Measurements from ENCODE around the gene ZNF672. TPM values are rescaled to one million over a fixed set of nuclear protein-coding genes. Genes with fewer than 3 reads are reported as not detected.

The ZNF672 gene
- total RNA-seq, 1 experiment from 2014 or later: 35.8 TPM

- no TSS peak for BruUV-seq (replicated peaks)
- POLR2A ChIA-PET: interaction anchor here (6.3 to 9.1 kb wide), 2 partner anchors 7 to 25 kb away, joined by 227 to 234 read pairs; partner anchors contain the start of genes SH3BP5L and ZNF692
These were observed 3.6 kb upstream of the ZNF672 start for GRCh38 chr1:248834343-248834940.

DNA sequence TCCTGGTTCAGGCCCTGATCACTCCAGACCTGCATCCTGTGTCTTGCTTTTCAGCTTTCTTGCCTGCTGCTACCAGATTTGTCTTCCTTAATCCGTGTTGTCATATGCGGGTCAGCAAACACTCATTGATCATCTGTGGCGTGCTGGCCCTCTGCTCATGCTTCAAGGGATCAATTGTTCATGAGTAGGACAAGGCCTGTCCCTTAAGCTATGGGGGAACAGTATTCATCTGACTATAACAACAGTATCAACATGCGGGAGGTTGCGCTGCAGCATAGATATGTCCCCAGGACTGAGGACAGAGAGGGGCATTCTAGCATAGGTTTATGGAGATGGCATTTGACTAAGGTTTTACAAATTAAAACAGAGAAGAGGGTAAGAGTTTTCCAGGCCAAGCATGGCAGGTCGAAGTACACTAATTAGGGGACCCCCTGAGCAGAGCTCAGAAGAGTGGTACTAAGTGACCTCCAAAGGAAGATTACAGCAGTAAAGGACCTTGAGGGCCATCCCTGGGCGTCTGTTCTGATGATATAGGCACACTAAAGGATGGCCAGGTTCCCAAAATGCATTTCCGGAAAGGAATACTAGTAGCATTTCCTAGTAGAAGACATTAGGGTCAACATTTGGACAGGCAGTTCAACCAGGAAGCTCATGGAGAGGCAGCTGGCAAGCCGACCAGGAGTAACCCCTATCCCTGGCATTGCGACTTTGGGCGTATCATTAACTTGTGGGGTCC lies 811 bp upstream of the ZNF672 start:
- no TSS peak for BruUV-seq (replicated peaks)
- Mint-ChIP-seq H3K36me3 (ENCODE audit: insufficient read depth, unreplicated experiment) (no peaks in the 10 kb centered on the region), H3K4me3 (ENCODE audit: unreplicated experiment) (no peak overlapping the region), H3K27ac (ENCODE audit: low read depth, unreplicated experiment) (no peak overlapping the region), H3K9me3 (ENCODE audit: unreplicated experiment) (no peaks in the 10 kb centered on the region), H3K4me1 (ENCODE audit: insufficient read depth, unreplicated experiment) (peaks cover 16% of the 10 kb centered on the region), H3K27me3 (ENCODE audit: insufficient read depth, unreplicated experiment) (no peaks in the 10 kb centered on the region)
- POLR2A ChIA-PET: interaction anchor here (0.6 to 9.1 kb wide), 25 partner anchors 10 to 594 kb away, joined by 3 to 234 read pairs (median 4); partner anchors contain the start of genes SH3BP5L and ZNF692
- DNase-seq (ENCODE audit: unreplicated experiment): no peak
- intact Hi-C loops (cut with micrococcal nuclease): no loop called here
- CTCF ChIA-PET: interaction anchor here (0.7 to 5.4 kb wide), 13 partner anchors 10 to 433 kb away, joined by 3 to 87 read pairs (median 4); partner anchors contain the start of genes PGBD2, SH3BP5L and ZNF692
- TF ChIP-seq, protein P1, sequence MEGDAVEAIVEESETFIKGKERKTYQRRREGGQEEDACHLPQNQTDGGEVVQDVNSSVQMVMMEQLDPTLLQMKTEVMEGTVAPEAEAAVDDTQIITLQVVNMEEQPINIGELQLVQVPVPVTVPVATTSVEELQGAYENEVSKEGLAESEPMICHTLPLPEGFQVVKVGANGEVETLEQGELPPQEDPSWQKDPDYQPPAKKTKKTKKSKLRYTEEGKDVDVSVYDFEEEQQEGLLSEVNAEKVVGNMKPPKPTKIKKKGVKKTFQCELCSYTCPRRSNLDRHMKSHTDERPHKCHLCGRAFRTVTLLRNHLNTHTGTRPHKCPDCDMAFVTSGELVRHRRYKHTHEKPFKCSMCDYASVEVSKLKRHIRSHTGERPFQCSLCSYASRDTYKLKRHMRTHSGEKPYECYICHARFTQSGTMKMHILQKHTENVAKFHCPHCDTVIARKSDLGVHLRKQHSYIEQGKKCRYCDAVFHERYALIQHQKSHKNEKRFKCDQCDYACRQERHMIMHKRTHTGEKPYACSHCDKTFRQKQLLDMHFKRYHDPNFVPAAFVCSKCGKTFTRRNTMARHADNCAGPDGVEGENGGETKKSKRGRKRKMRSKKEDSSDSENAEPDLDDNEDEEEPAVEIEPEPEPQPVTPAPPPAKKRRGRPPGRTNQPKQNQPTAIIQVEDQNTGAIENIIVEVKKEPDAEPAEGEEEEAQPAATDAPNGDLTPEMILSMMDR (IDR thresholded peaks at IDR 0.05; ENCODE audit: unreplicated experiment): no peak

More at GRCh38 chr1:248834343-248834940, 3.6 kb upstream of the ZNF672 start:
- H3K27me3 Mint-ChIP-seq (ENCODE audit: insufficient read depth, unreplicated experiment): no peaks in the 10 kb centered on the region
- H3K27ac Mint-ChIP-seq (ENCODE audit: low read depth, unreplicated experiment): no peak overlapping the region
- DNase-seq (ENCODE audit: unreplicated experiment): no peak
- TF ChIP-seq, protein P1 (IDR thresholded peaks at IDR 0.05; ENCODE audit: unreplicated experiment): no peak
- intact Hi-C loops (cut with micrococcal nuclease): no loop called here
- no peaks in the 10 kb centered on the region for H3K4me1 Mint-ChIP-seq (ENCODE audit: insufficient read depth, unreplicated experiment)
- CTCF ChIA-PET: interaction anchor here (1.1 kb wide), 1 partner anchor 26 kb away, joined by 3 read pairs; no protein-coding TSS in a partner anchor
- no peaks in the 10 kb centered on the region for H3K9me3 Mint-ChIP-seq (ENCODE audit: unreplicated experiment)
- no peak overlapping the region for H3K4me3 Mint-ChIP-seq (ENCODE audit: unreplicated experiment)
- no peaks in the 10 kb centered on the region for H3K36me3 Mint-ChIP-seq (ENCODE audit: insufficient read depth, unreplicated experiment)

- ChIA-PET CTCF (interaction anchor here (0.7 to 5.4 kb wide), 17 partner anchors 12 to 1864 kb away, joined by 3 to 87 read pairs (median 4); partner anchors contain the start of genes PGBD2, SH3BP5L and ZNF692), POLR2A (interaction anchor here (0.9 to 9.1 kb wide), 23 partner anchors 11 to 595 kb away, joined by 3 to 234 read pairs (median 4); partner anchors contain the start of genes SH3BP5L and ZNF692)
- peak; percentile 96 for DNase-seq (ENCODE audit: unreplicated experiment)
- Mint-ChIP-seq H3K36me3 (ENCODE audit: insufficient read depth, unreplicated experiment) (no peaks in the 10 kb centered on the region), H3K27ac (ENCODE audit: low read depth, unreplicated experiment) (no peak overlapping the region), H3K27me3 (ENCODE audit: insufficient read depth, unreplicated experiment) (no peaks in the 10 kb centered on the region), H3K4me1 (ENCODE audit: insufficient read depth, unreplicated experiment) (peaks cover 20% of the 10 kb centered on the region), H3K9me3 (ENCODE audit: unreplicated experiment) (no peaks in the 10 kb centered on the region), H3K4me3 (ENCODE audit: unreplicated experiment) (no peak overlapping the region)
- BruUV-seq (replicated peaks): TSS peak; percentile 51
- intact Hi-C loops (cut with micrococcal nuclease): loop anchor here (1.0 kb wide), 3 partner anchors 12 to 36 kb away; no protein-coding TSS in a partner anchor
- TF ChIP-seq, protein P1 (IDR thresholded peaks at IDR 0.05; ENCODE audit: unreplicated experiment): no peak
These were observed 538 bp downstream of the ZNF672 start for GRCh38 chr1:248838357-248839167.

All from MCF 10A (cell line).